ENCODE results near the gene GRIN3B.

The GRIN3B gene

GRCh38 chr19:971795-972194, 28.4 kb upstream of the GRIN3B start:
- no peak for DNase-seq (ENCODE audit: extremely low read depth, low read depth)
- TF ChIP-seq, protein P1, sequence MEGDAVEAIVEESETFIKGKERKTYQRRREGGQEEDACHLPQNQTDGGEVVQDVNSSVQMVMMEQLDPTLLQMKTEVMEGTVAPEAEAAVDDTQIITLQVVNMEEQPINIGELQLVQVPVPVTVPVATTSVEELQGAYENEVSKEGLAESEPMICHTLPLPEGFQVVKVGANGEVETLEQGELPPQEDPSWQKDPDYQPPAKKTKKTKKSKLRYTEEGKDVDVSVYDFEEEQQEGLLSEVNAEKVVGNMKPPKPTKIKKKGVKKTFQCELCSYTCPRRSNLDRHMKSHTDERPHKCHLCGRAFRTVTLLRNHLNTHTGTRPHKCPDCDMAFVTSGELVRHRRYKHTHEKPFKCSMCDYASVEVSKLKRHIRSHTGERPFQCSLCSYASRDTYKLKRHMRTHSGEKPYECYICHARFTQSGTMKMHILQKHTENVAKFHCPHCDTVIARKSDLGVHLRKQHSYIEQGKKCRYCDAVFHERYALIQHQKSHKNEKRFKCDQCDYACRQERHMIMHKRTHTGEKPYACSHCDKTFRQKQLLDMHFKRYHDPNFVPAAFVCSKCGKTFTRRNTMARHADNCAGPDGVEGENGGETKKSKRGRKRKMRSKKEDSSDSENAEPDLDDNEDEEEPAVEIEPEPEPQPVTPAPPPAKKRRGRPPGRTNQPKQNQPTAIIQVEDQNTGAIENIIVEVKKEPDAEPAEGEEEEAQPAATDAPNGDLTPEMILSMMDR (IDR thresholded peaks at IDR 0.05; ENCODE audit: low read depth, low read length), result no peak

DNA sequence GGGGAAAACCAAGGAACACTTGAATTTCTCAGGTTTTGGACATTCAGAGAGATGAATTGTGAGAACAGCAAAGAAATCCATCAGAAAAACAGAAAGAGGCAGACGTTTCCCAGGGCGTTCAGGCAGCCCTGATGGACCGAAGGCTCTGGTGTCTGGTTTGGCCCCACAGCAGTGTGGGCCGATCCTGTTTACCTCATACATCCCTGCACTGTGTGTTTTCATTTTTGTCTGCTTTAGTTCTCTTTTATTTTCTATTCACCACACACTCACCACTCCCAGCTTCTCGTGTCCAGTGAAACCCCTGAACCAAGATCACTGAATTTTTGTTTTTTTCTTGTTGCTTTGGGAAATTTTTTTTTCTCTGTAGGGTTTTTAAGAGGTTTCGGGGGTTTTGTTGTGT, 27.9 kb upstream of the GRIN3B start:
- no peak for DNase-seq (ENCODE audit: extremely low read depth, low read depth)
- TF ChIP-seq, protein P1 (IDR thresholded peaks at IDR 0.05; ENCODE audit: low read depth, low read length), result no peak

DNA sequence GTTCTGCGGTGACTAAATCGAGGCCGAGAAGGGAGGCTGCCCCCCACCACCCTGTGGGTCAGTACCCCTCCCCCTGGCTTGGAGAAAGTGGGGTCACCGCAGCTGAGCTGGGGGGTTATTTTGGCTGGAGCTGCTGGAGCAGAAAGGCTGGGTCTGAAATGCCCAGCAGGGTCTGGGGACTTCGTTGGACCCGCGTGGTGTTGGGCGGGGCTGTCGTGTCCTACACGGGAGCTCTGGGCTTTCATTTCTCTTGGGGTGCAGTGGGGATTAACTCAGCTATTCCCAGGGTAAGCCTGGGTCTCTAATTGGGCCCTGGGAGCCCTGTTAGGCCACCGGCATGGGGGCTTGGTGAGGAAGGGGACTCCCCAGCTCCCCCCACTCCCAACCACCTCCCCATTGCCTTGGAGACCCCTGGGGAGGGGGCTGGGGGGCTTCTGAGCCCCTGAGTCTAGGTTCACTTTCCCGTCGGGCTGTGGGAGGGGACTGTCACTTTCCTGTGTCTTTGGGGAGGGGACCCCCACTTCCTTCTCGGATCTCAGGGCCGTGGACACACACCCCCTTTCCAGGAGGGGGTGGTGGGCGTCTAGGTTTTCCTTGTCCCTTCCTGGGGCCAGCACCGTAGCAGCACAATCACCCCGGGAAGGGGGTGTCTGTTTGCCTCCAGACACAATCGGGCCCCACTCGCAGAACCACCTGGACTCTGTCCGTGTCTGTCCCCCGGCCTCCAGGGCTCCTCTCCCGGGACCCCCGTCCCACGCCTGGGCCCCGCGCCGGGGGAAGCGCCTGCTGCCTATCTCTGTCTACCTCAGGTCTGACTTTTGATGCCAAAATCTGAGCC, 26.3 kb upstream of the GRIN3B start:
- DNase-seq (ENCODE audit: extremely low read depth, low read depth), result no peak
- TF ChIP-seq, protein P1 (IDR thresholded peaks at IDR 0.05; ENCODE audit: low read depth, low read length), result no peak

- TF ChIP-seq, protein P1 (IDR thresholded peaks at IDR 0.05; ENCODE audit: low read depth, low read length), result no peak
- no peak for DNase-seq (ENCODE audit: extremely low read depth, low read depth)
Observed at GRCh38 chr19:974564-975257, 25.5 kb upstream of the GRIN3B start.

DNA sequence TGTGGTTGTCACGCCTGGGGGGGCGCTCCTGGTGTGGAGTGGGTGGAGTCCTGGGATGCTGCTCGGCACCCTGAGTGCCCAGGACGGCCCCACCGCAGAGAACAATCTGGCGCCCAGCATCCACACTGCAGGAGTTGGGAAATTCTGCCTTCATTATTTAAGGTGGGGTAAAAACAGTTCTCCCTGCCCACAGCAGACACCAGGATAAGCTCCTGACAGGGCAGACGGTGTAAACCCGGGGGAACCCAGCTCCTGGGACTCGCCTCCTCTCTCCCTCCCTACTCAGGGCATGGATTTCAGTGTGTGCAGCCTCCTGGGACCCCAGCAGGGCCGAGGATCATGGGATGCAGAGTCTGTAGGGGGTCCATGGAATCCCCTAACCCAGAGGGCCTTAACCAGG, 23.7 kb upstream of the GRIN3B start:
- TF ChIP-seq, protein P1 (IDR thresholded peaks at IDR 0.05; ENCODE audit: low read depth, low read length), result no peak
- no peak for DNase-seq (ENCODE audit: extremely low read depth, low read depth)

- TF ChIP-seq, protein P1 (IDR thresholded peaks at IDR 0.05; ENCODE audit: low read depth, low read length), result no peak
- DNase-seq (ENCODE audit: extremely low read depth, low read depth), result no peak
Observed at GRCh38 chr19:977058-977464, 23.2 kb upstream of the GRIN3B start.

DNA sequence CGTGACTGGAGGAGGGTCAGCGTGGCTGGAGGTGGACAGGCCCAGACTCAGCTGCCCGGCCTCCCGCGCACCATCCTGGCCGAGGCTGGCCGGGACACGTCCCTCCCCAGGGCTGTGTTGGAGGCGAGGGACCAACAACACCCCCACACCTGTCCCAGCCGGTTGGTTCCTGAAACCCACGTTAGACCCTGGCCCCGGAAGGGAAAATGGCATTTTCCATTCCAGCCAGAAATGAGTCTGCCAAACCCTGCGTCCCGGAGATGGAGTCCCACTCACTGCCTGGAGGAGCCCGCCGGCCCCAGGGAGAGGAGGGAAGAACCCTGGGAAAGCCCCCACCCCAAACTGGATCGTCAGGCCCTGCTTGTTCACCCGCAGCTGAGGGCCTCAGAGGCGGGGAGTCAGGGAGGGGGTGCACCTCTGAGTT, 20.9 kb upstream of the GRIN3B start:
- TF ChIP-seq, protein P1 (IDR thresholded peaks at IDR 0.05; ENCODE audit: low read depth, low read length), result no peak
- no peak for DNase-seq (ENCODE audit: extremely low read depth, low read depth)
